Measurements from ENCODE around the gene RNF227.

GRCh38 chr17:7909089-7909488, 7.0 kb downstream of the RNF227 start:
- TF ChIP-seq, protein P1, sequence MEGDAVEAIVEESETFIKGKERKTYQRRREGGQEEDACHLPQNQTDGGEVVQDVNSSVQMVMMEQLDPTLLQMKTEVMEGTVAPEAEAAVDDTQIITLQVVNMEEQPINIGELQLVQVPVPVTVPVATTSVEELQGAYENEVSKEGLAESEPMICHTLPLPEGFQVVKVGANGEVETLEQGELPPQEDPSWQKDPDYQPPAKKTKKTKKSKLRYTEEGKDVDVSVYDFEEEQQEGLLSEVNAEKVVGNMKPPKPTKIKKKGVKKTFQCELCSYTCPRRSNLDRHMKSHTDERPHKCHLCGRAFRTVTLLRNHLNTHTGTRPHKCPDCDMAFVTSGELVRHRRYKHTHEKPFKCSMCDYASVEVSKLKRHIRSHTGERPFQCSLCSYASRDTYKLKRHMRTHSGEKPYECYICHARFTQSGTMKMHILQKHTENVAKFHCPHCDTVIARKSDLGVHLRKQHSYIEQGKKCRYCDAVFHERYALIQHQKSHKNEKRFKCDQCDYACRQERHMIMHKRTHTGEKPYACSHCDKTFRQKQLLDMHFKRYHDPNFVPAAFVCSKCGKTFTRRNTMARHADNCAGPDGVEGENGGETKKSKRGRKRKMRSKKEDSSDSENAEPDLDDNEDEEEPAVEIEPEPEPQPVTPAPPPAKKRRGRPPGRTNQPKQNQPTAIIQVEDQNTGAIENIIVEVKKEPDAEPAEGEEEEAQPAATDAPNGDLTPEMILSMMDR (IDR thresholded peaks at IDR 0.05), result no peak
- TF ChIP-seq EP300 (IDR thresholded peaks at IDR 0.05), result no peak

Data from stomach (tissue), 4 donors.